Activated CD8-positive, alpha-beta memory T cell treated with anti-CD3 and anti-CD28 coated beads for 36 hours (primary cell): ENCODE data around the gene OR5AU1. TPM values are rescaled to one million over a fixed set of nuclear protein-coding genes. Genes with fewer than 3 reads are reported as not detected.

Experiments used
- CTCF ChIA-PET: fragments of 350-600 bp; sonication (Branson Sonifier 250); formaldehyde crosslinking; loops from one replicate; lab custom pipeline; 2021; ENCODE audit warnings: antibody characterized with exemption; lab: Charles Lee
- POLR2A ChIA-PET: fragments of 350-600 bp; sonication (Branson Sonifier 250); formaldehyde crosslinking; loops from one replicate; lab custom pipeline; 2021; ENCODE audit warnings: antibody characterized with exemption; lab: Charles Lee
- total RNA-seq, 2 experiments: library from RNA; stranded (reverse); gene quantifications; one replicate each; pipeline ENCODE4 v1.2.3, GENCODE V29; 2021

The OR5AU1 gene
- total RNA-seq, 2 experiments from 2014 or later = not detected

GRCh38 chr14:21118933-21119332 lies 36.9 kb downstream of the OR5AU1 start:
- POLR2A ChIA-PET = no interaction called here
- CTCF ChIA-PET = interaction anchor here (1.3 kb wide), 1 partner anchor 26 kb away, joined by 3 read pairs; no protein-coding TSS in a partner anchor

- CTCF ChIA-PET = no interaction called here
- POLR2A ChIA-PET = no interaction called here
These were observed 42.5 kb downstream of the OR5AU1 start for GRCh38 chr14:21113369-21113768.

GRCh38 chr14:21112255-21112654 lies 43.6 kb downstream of the OR5AU1 start:
- POLR2A ChIA-PET = no interaction called here
- CTCF ChIA-PET = interaction anchor here (0.8 kb wide), 1 partner anchor 23 kb away, joined by 3 read pairs; no protein-coding TSS in a partner anchor

- ChIA-PET POLR2A (interaction anchor here (0.5 kb wide), 1 partner anchor 463 kb away, joined by 5 read pairs; no protein-coding TSS in a partner anchor), CTCF (interaction anchor here (0.7 to 2.6 kb wide), 7 partner anchors 9 to 138 kb away, joined by 3 to 10 read pairs (median 5); partner anchors contain the start of gene TMEM253)
These were observed 46.3 kb downstream of the OR5AU1 start for GRCh38 chr14:21109377-21110138.

- ChIA-PET POLR2A (no interaction called here), CTCF (interaction anchor here (0.7 to 2.6 kb wide), 7 partner anchors 8 to 138 kb away, joined by 3 to 10 read pairs (median 5); partner anchors contain the start of genes ARHGEF40 and TMEM253)
These were observed 47.1 kb downstream of the OR5AU1 start for GRCh38 chr14:21108791-21109190.

- CTCF ChIA-PET = interaction anchor here (1.3 to 8.1 kb wide), 4 partner anchors 13 to 60 kb away, joined by 3 to 142 read pairs (median 6); partner anchors contain the start of gene ARHGEF40
- POLR2A ChIA-PET = no interaction called here
These were observed 48.5 kb downstream of the OR5AU1 start for GRCh38 chr14:21107283-21107800.

- POLR2A ChIA-PET = no interaction called here
- CTCF ChIA-PET = interaction anchor here (0.9 to 8.1 kb wide), 5 partner anchors 13 to 92 kb away, joined by 3 to 142 read pairs (median 4); partner anchors contain the start of gene ARHGEF40
These were observed 49.2 kb downstream of the OR5AU1 start for GRCh38 chr14:21106498-21107282.

- ChIA-PET CTCF (interaction anchor here (0.9 to 8.1 kb wide), 5 partner anchors 12 to 92 kb away, joined by 3 to 142 read pairs (median 10); no protein-coding TSS in a partner anchor), POLR2A (no interaction called here)
These were observed 49.7 kb downstream of the OR5AU1 start for GRCh38 chr14:21106176-21106497.

- CTCF ChIA-PET = interaction anchor here (1.0 to 8.1 kb wide), 13 partner anchors 11 to 160 kb away, joined by 3 to 142 read pairs (median 7); partner anchors contain the start of gene ARHGEF40
- POLR2A ChIA-PET = interaction anchor here (1.0 kb wide), 1 partner anchor 162 kb away, joined by 9 read pairs; no protein-coding TSS in a partner anchor
These were observed 50.8 kb downstream of the OR5AU1 start for GRCh38 chr14:21105095-21105494.

Other genes with a start within 250 kb of the OR5AU1 start
- gene RNASE2, start 200.6 kb downstream of the OR5AU1 start, total RNA-seq = not detected
- 100 to 1,000 TPM; 105 to 106 TPM for gene METTL17, start 166.1 kb downstream of the OR5AU1 start, total RNA-seq
- gene SLC39A2, start 156.8 kb downstream of the OR5AU1 start, total RNA-seq = under 1 TPM in 1 of 2 experiments, not detected in 1; 0.34 TPM
- 1 to 10 TPM; 4.0 to 4.5 TPM for gene NDRG2, start 131.0 kb downstream of the OR5AU1 start, total RNA-seq
- gene TPPP2, start 125.8 kb downstream of the OR5AU1 start, total RNA-seq = not detected
- not detected for gene RNASE13, start 121.3 kb downstream of the OR5AU1 start, total RNA-seq
- not detected for gene RNASE7, start 113.7 kb downstream of the OR5AU1 start, total RNA-seq
- not detected for gene RNASE8, start 98.2 kb downstream of the OR5AU1 start, total RNA-seq
- under 1 TPM; 0.11 to 0.48 TPM for gene ARHGEF40, start 85.8 kb downstream of the OR5AU1 start, total RNA-seq
- gene ZNF219, start 57.4 kb downstream of the OR5AU1 start, total RNA-seq = 1 to 10 TPM; 7.1 to 9.3 TPM
- under 1 TPM in 1 of 2 experiments, not detected in 1; 0.13 TPM for gene TMEM253, start 55.0 kb downstream of the OR5AU1 start, total RNA-seq
- 1,000 to 10,000 TPM; 1,162 to 1,180 TPM for gene HNRNPC, start 113.4 kb upstream of the OR5AU1 start, total RNA-seq
- gene RPGRIP1, start 124.0 kb upstream of the OR5AU1 start, total RNA-seq = not detected
- gene SUPT16H, start 228.0 kb upstream of the OR5AU1 start, total RNA-seq = 100 to 1,000 TPM; 207 to 214 TPM